HEK293 (cell line): Measurements from ENCODE around the gene HYDIN.

ENCODE experiments used
- CTCF ChIA-PET: fragments of 350-600 bp; formaldehyde crosslinking; extraction: SDS; loops from one replicate; lab custom pipeline; 2021; ENCODE audit warnings: antibody characterized with exemption; lab: Yijun Ruan, JAX
- POLR2A ChIA-PET: fragments of 300-600 bp; formaldehyde crosslinking; extraction: SDS; loops from one replicate; lab custom pipeline; 2020; ENCODE audit warnings: antibody characterized with exemption, inconsistent platforms; lab: Yijun Ruan, JAX
- H3K27ac ChIP-seq: fragments of 200-500 bp; sonication (Bioruptor generic); 2 replicates; pipeline ENCODE4 v1.5.1; 2014; ENCODE audit warnings: low read depth, low read length, control low read depth, inconsistent platforms; ENCODE audit errors: extremely low read depth
- H3K36me3 ChIP-seq, 2 experiments: fragments of 200-500 bp in 1 of 2; sonication (Bioruptor generic) in 1 of 2; 1 replicate in 1 of 2; 2 replicates in 1 of 2; pipeline ENCODE4 v1.5.1; 2014 to 2017; ENCODE audit warnings: inconsistent platforms in 2 of 2, low read length in 2 of 2; ENCODE audit not compliant: control insufficient read depth in 2 of 2, insufficient read depth in 1 of 2
- H3K4me1 ChIP-seq: fragments of 200-500 bp; sonication (Bioruptor generic); 2 replicates; pipeline ENCODE4 v1.5.1; 2014; ENCODE audit warnings: mild to moderate bottlenecking, low read length, inconsistent platforms; ENCODE audit not compliant: control insufficient read depth, insufficient read depth
- H3K4me3 ChIP-seq: 2 replicates; pipeline ENCODE4 v1.5.1; 2011; ENCODE audit warnings: low read depth, mild to moderate bottlenecking, control low read depth, low read length, moderate library complexity
- H3K9me3 ChIP-seq: fragments of 200-500 bp; sonication (Bioruptor generic); 2 replicates; pipeline ENCODE4 v1.5.1; 2014; ENCODE audit warnings: low read depth, low read length, inconsistent platforms; ENCODE audit not compliant: control insufficient read depth, insufficient read depth
- FEZF1 ChIP-seq: fragments of 450-650 bp; formaldehyde crosslinking; IDR thresholded peaks from 2 replicates; pipeline ENCODE4 v1.5.1; 2016; ENCODE audit warnings: missing biosample characterization, missing genetic modification characterization
- SETDB1 ChIP-seq: IDR thresholded peaks from one replicate; pipeline ENCODE4 v1.6.1; 2017; ENCODE audit warnings: mild to moderate bottlenecking, low read length, moderate library complexity, mixed read lengths; ENCODE audit not compliant: insufficient read length
- SP7 ChIP-seq: fragments of 450-650 bp; formaldehyde crosslinking; IDR thresholded peaks from 2 replicates; pipeline ENCODE4 v1.5.1; 2016; ENCODE audit warnings: missing biosample characterization, missing genetic modification characterization
- ZBTB20 ChIP-seq: fragments of 450-650 bp; formaldehyde crosslinking; IDR thresholded peaks from 2 replicates; pipeline ENCODE4 v1.5.1; 2016; ENCODE audit warnings: missing biosample characterization, missing genetic modification characterization
- ZFHX2 ChIP-seq: fragments of 450-650 bp; formaldehyde crosslinking; conservative IDR thresholded peaks from 2 replicates; pipeline ENCODE4 v1.5.1; 2016; ENCODE audit warnings: missing biosample characterization, missing genetic modification characterization
- ZFP3 ChIP-seq: fragments of 450-650 bp; formaldehyde crosslinking; IDR thresholded peaks from 2 replicates; pipeline ENCODE4 v1.5.1; 2016; ENCODE audit warnings: low read depth, missing biosample characterization, missing genetic modification characterization
- ZNF169 ChIP-seq: fragments of 450-650 bp; formaldehyde crosslinking; IDR thresholded peaks from 2 replicates; pipeline ENCODE4 v1.5.1; 2016; ENCODE audit warnings: missing biosample characterization, missing genetic modification characterization
- ZNF202 ChIP-seq: fragments of 450-650 bp; formaldehyde crosslinking; IDR thresholded peaks from 2 replicates; pipeline ENCODE4 v1.5.1; 2016; ENCODE audit warnings: missing biosample characterization, missing genetic modification characterization, borderline replicate concordance
- ZNF239 ChIP-seq: fragments of 450-650 bp; formaldehyde crosslinking; IDR thresholded peaks from 2 replicates; pipeline ENCODE4 v1.5.1; 2016; ENCODE audit warnings: missing biosample characterization, missing genetic modification characterization
- ZNF266 ChIP-seq: fragments of 450-650 bp; formaldehyde crosslinking; IDR thresholded peaks from 2 replicates; pipeline ENCODE4 v1.5.1; 2016; ENCODE audit warnings: missing biosample characterization, missing genetic modification characterization, low read depth
- ZNF394 ChIP-seq: fragments of 450-650 bp; formaldehyde crosslinking; IDR thresholded peaks from 2 replicates; pipeline ENCODE4 v1.5.1; 2016; ENCODE audit warnings: missing biosample characterization, missing genetic modification characterization, mild to moderate bottlenecking, moderate library complexity, borderline replicate concordance
- ZNF426 ChIP-seq: fragments of 450-650 bp; formaldehyde crosslinking; IDR thresholded peaks from 2 replicates; pipeline ENCODE4 v1.5.1; 2017; ENCODE audit warnings: missing biosample characterization, missing genetic modification characterization, mild to moderate bottlenecking, inconsistent platforms, moderate library complexity
- ZNF549 ChIP-seq: fragments of 450-650 bp; IDR thresholded peaks from 2 replicates; pipeline ENCODE4 v1.5.1; 2018; ENCODE audit warnings: missing biosample characterization, missing genetic modification characterization, mild to moderate bottlenecking, inconsistent platforms, moderate library complexity
- ZNF558 ChIP-seq: fragments of 450-650 bp; formaldehyde crosslinking; IDR thresholded peaks from 2 replicates; pipeline ENCODE4 v1.5.1; 2016; ENCODE audit warnings: missing biosample characterization, missing genetic modification characterization
- TF ChIP-seq, protein P1 (sequence below): fragments of 450-650 bp; formaldehyde crosslinking; IDR thresholded peaks from 2 replicates; pipeline ENCODE4 v1.5.1; 2016; ENCODE audit warnings: missing biosample characterization, missing genetic modification characterization
- TF ChIP-seq, protein P2 (sequence below): fragments of 450-650 bp; IDR thresholded peaks from 2 replicates; pipeline ENCODE4 v1.5.1; 2018; ENCODE audit warnings: missing biosample characterization, missing genetic modification characterization
- TF ChIP-seq, protein P3 (sequence below): IDR thresholded peaks from 2 replicates; pipeline ENCODE4 v1.6.1; 2011; ENCODE audit warnings: mild to moderate bottlenecking, low read depth, low read length, borderline replicate concordance
- TF ChIP-seq, protein P4 (sequence below): fragments of 450-650 bp; formaldehyde crosslinking; IDR thresholded peaks from 2 replicates; pipeline ENCODE4 v1.5.1; 2016; ENCODE audit warnings: missing biosample characterization, missing genetic modification characterization
- TF ChIP-seq, protein P5 (sequence below): fragments of 450-650 bp; IDR thresholded peaks from 2 replicates; pipeline ENCODE4 v1.5.1; 2018; ENCODE audit warnings: missing biosample characterization, mild to moderate bottlenecking, missing genetic modification characterization
- TF ChIP-seq, protein P6 (sequence below): fragments of 450-650 bp; formaldehyde crosslinking; IDR thresholded peaks from 2 replicates; pipeline ENCODE4 v1.5.1; 2016; ENCODE audit warnings: missing biosample characterization, missing genetic modification characterization

HYDIN gene

DNA sequence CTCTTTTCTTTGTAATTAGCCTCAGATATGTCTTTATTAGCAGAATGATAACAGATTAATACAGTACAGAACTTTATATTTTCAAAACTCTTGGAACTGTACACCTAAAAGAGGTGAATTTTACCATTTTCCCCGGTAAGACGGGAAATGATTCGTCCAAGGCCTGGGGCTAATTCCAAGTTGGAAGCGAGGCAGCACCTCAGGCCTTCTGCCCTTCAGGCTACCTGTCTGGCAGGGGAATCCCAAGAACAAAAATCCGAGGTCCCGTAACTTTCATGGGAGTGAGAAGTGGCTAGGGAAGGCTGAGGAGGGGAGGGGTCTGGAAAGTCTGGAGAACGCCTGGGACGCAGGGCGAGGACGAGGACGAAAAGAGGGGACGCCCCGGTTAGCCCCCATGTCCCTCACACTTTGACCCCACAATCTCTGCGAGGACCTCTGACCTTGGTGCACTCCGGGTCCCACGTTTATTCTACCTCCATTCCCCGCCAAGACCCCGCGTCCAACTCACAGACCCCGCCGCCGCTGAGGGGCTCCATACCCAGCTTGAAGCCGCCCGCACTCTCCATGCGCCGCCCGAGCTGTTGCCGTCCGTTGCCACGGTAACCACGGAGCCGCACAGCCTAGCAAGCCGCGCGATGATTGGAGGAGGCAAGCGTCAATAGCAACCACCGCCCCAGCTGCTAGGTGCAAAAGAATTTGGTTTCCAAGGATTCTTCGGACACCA, at the start of gene HYDIN (continued):
- TF ChIP-seq, protein P1, sequence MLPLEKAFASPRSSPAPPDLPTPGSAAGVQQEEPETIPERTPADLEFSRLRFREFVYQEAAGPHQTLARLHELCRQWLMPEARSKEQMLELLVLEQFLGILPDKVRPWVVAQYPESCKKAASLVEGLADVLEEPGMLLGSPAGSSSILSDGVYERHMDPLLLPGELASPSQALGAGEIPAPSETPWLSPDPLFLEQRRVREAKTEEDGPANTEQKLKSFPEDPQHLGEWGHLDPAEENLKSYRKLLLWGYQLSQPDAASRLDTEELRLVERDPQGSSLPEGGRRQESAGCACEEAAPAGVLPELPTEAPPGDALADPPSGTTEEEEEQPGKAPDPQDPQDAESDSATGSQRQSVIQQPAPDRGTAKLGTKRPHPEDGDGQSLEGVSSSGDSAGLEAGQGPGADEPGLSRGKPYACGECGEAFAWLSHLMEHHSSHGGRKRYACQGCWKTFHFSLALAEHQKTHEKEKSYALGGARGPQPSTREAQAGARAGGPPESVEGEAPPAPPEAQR (tag by site-specific recombination) = no peak
- TF ChIP-seq ZBTB20 (tag by site-specific recombination) (0 out of 2 replicates have a peak, but pooled peaks have one; percentile 16), ZFHX2 (no peak), ZNF394 (tag by site-specific recombination) (no peak), ZNF266 (tag by site-specific recombination) (no peak), ZFP3 (tag by site-specific recombination) (no peak), SP7 (tag by site-specific recombination) (no peak)

DNA sequence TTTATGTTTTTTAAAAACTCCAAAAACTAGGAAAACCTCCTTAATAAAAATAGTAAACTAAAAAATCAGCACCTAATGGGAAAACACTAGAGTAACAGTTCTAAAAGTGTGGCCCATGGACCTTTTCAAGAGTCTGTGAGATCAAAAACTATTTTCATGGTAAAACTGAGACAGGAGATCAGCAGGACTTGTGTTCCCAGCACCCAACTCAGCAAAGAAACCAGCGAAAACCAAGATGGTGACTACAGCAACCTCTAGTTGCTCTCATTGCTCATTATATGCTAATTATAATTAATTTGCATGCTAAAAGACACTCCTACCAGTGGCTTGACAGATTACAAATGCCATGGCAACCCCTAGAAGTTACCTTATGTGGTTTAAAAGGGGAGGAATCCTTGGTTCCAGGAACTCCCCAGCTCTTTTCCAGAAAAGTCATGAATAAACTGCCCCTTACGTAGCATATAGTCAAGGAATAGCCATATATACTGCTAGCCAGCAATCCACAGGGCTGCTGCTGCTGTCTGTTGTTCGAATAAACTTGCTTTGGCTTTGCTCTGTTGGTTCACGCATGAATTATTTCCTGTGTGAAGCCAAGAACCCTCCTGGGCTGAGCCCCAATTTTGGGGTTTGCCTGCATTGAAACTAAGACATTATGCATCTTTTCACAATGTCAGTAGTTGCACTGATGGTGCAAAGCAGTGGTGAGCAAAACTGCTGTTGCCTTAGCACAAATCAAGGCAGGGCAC, 46.2 kb upstream of the HYDIN start:
- Histone ChIP-seq H3K4me1 (no peaks in the 10 kb centered on the region), H3K9me3 (no peaks in the 10 kb centered on the region), H3K36me3 (no peaks in the 10 kb centered on the region), H3K4me3 (no peak overlapping the region), H3K27ac (no peak overlapping the region)
- TF ChIP-seq, protein P2, sequence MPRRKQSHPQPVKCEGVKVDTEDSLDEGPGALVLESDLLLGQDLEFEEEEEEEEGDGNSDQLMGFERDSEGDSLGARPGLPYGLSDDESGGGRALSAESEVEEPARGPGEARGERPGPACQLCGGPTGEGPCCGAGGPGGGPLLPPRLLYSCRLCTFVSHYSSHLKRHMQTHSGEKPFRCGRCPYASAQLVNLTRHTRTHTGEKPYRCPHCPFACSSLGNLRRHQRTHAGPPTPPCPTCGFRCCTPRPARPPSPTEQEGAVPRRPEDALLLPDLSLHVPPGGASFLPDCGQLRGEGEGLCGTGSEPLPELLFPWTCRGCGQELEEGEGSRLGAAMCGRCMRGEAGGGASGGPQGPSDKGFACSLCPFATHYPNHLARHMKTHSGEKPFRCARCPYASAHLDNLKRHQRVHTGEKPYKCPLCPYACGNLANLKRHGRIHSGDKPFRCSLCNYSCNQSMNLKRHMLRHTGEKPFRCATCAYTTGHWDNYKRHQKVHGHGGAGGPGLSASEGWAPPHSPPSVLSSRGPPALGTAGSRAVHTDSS (tag by site-specific recombination) = no peak
- TF ChIP-seq FEZF1 (tag by site-specific recombination) = no peak
- ChIA-PET CTCF (no interaction called here), POLR2A (no interaction called here)

DNA sequence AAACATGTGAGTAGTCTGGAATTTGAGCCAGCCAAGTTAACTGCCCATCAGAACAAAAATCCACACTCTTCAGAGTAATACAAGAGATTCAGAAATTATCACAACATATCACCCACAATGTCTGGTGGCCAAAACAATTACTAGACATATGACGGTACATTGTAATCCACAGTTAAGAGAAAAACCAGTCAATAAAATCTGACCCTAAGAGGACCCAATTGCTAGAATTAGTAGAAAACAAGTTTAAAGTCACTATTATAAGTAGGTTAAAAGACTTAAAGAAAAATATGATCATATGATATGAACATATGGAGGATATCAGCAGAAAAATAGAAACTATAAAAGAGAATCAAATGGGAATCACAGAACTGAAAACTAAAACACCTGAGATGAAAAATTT, 42.9 kb upstream of the HYDIN start:
- ChIA-PET POLR2A (no interaction called here), CTCF (no interaction called here)
- Histone ChIP-seq H3K4me3 (no peak overlapping the region), H3K27ac (no peak overlapping the region), H3K9me3 (no peaks in the 10 kb centered on the region; the same call in 1 of the 2 replicates), H3K4me1 (no peaks in the 10 kb centered on the region), H3K36me3 (no peaks in the 10 kb centered on the region)
- TF ChIP-seq SETDB1 = peak; percentile 56
- TF ChIP-seq ZNF558 (tag by site-specific recombination) = no peak
- TF ChIP-seq, protein P3, sequence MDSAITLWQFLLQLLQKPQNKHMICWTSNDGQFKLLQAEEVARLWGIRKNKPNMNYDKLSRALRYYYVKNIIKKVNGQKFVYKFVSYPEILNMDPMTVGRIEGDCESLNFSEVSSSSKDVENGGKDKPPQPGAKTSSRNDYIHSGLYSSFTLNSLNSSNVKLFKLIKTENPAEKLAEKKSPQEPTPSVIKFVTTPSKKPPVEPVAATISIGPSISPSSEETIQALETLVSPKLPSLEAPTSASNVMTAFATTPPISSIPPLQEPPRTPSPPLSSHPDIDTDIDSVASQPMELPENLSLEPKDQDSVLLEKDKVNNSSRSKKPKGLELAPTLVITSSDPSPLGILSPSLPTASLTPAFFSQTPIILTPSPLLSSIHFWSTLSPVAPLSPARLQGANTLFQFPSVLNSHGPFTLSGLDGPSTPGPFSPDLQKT = no peak
- no peak for TF ChIP-seq ZNF169 (tag by site-specific recombination)
- TF ChIP-seq, protein P4, sequence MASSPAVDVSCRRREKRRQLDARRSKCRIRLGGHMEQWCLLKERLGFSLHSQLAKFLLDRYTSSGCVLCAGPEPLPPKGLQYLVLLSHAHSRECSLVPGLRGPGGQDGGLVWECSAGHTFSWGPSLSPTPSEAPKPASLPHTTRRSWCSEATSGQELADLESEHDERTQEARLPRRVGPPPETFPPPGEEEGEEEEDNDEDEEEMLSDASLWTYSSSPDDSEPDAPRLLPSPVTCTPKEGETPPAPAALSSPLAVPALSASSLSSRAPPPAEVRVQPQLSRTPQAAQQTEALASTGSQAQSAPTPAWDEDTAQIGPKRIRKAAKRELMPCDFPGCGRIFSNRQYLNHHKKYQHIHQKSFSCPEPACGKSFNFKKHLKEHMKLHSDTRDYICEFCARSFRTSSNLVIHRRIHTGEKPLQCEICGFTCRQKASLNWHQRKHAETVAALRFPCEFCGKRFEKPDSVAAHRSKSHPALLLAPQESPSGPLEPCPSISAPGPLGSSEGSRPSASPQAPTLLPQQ (tag by site-specific recombination) = no peak
- no peak for TF ChIP-seq ZNF426
- TF ChIP-seq ZNF549 = peak; percentile 46; the same call in 1 of the 2 replicates
- TF ChIP-seq ZNF239 = no peak
- TF ChIP-seq ZNF202 (tag by site-specific recombination) = no peak
- TF ChIP-seq, protein P5, sequence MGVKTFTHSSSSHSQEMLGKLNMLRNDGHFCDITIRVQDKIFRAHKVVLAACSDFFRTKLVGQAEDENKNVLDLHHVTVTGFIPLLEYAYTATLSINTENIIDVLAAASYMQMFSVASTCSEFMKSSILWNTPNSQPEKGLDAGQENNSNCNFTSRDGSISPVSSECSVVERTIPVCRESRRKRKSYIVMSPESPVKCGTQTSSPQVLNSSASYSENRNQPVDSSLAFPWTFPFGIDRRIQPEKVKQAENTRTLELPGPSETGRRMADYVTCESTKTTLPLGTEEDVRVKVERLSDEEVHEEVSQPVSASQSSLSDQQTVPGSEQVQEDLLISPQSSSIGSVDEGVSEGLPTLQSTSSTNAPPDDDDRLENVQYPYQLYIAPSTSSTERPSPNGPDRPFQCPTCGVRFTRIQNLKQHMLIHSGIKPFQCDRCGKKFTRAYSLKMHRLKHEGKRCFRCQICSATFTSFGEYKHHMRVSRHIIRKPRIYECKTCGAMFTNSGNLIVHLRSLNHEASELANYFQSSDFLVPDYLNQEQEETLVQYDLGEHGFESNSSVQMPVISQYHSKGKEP (tag by site-specific recombination) = no peak
- TF ChIP-seq, protein P6, sequence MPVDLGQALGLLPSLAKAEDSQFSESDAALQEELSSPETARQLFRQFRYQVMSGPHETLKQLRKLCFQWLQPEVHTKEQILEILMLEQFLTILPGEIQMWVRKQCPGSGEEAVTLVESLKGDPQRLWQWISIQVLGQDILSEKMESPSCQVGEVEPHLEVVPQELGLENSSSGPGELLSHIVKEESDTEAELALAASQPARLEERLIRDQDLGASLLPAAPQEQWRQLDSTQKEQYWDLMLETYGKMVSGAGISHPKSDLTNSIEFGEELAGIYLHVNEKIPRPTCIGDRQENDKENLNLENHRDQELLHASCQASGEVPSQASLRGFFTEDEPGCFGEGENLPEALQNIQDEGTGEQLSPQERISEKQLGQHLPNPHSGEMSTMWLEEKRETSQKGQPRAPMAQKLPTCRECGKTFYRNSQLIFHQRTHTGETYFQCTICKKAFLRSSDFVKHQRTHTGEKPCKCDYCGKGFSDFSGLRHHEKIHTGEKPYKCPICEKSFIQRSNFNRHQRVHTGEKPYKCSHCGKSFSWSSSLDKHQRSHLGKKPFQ (tag by site-specific recombination) = no peak
